ENCODE measurements around the gene MAN2A2.

MAN2A2 gene

DNA sequence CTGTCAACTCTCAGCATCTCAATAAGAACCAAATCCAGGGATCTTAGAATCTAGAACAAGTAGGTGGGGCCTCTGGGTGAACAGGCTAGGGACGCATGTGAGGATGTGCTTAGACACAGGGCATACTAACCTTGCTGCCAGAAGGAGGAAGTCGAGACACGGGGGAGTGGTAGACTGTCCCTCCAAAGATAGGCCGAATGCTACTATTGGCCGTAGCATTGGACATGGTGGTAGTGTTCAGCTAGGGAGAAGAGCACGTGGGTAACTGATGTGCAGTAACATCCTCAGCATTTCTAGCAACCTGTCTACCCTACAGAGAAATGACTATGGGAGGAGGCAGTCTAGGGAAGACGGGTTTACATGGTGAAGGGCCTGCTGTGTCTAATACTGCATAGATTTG, 67.2 kb downstream of the MAN2A2 start:
- no peak for DNase-seq

DNA sequence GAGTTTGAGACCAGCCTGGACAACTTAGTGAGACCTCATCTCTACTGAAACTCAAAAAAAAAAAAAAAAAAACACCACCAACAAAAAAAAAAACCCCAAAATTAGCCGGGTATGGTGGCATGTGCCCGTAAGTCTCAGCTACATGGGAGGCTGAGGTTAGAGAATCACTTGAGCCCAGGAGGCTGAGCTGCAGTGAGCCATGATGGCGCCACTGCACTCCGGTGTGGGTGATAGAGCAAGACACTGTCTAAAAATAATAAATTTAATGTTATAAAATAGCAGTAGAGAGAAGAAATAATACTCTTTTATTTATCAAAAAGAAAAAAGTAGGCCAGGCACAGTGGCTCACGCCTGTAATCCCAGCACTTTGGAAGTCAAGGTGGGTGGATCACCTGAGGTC, 69.0 kb downstream of the MAN2A2 start:
- no peak for DNase-seq

Data from right forelimb (tissue), 1 donor.